Activated T-cell treated with anti-CD3 and anti-CD28 coated beads, Interleukin-2, amount 50 U/mL, for 4 hours (primary cell): Measurements from ENCODE around the gene HMGB2. TPM values are rescaled to one million over a fixed set of nuclear protein-coding genes. Genes with fewer than 3 reads are reported as not detected.
A peak's percentile ranks its signal among the peaks of the same experiment; 100 is the strongest.

Experiments used
- ATAC-seq, 2 donors: fragments of 200-7000 bp; cut with Tn5 transposase; one replicate each; pipeline ENCODE4 v1.10.0; 2021
- DNase-seq: peaks from one replicate; pipeline ENCODE4 v3.0.0-alpha.2; 2020
- H3K27me3 Mint-ChIP-seq: one replicate; pipeline ENCODE4 v1.8.0; 2021; ENCODE audit warnings: low read depth, mixed read lengths
- H3K36me3 Mint-ChIP-seq: one replicate; pipeline ENCODE4 v1.8.0; 2022; ENCODE audit warnings: mixed read lengths; ENCODE audit not compliant: insufficient read depth
- H3K4me1 Mint-ChIP-seq: one replicate; pipeline ENCODE4 v1.8.0; 2021; ENCODE audit warnings: low read depth, mixed read lengths
- H3K4me3 Mint-ChIP-seq: one replicate; pipeline ENCODE4 v1.8.0; 2021; ENCODE audit warnings: mild to moderate bottlenecking, moderate library complexity, mixed read lengths
- H3K9me3 Mint-ChIP-seq: one replicate; pipeline ENCODE4 v1.8.0; 2021; ENCODE audit warnings: mixed read lengths
- total RNA-seq, 3 donors: library from RNA; stranded (reverse); gene quantifications; one replicate each; pipeline ENCODE4 v1.2.1, GENCODE V29; 2021

The HMGB2 gene
- total RNA-seq, 3 donors from 2014 or later: 46.4 to 59.0 (median 53.7) TPM

DNA sequence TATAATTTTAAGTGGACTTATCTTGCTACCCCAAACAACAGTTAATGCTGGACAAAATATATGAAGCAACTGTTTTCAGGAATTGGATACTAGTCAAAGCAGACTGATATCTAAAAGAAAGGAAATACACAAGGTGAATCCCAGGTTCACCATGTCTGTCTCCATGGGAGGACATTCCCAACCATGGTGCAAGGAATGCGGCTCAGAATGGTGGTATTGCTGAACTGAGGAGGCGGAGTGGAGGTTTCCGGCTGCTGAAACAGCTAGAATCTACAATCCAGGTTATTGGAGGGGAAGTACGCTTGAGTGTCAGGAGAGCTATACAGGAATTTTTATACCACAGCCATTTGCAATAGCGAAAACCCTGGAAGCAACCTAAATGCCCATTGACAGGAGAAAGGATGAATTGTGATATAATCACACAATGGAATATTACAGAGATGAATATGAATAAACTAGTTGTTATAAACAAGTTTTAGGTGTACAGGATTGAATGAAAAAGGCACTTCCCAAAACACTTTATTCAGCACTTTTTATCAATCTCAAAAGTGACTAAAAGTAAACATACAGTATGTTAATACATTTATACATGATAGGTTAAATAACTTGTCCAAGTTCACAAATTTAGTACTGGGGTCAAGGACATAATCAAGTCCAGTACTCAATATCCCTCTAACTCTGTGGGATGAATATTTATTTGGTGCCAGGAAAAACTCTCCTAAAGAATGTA lies 9.0 kb downstream of the HMGB2 start:
- Mint-ChIP-seq H3K36me3 (peaks cover 2% of the 10 kb centered on the region), H3K4me1 (no peaks in the 10 kb centered on the region), H3K4me3 (no peak overlapping the region), H3K27me3 (no peaks in the 10 kb centered on the region), H3K9me3 (no peaks in the 10 kb centered on the region)
- no peak for DNase-seq
- no peak for ATAC-seq

DNA sequence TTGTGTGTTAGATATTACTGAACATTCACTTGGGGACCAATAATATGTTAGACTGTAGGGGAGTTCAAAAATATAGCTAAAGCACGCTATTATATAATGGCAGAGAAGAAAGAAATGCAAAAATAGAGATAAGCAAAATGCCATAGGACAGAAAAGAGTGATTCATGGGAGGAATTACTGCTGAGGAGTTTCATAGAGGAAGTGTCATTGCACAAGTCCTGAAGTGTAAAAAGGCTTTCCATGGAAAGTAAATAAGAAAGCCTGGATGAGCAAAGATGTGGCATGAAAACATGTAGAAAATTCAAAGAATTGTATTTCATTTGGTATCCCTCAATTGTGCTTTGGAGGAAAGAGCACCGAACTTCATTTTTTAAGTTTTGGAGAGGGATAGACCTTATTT lies 14.5 kb downstream of the HMGB2 start:
- DNase-seq (no peak), ATAC-seq (no peak)
- no peaks in the 10 kb centered on the region for H3K27me3 Mint-ChIP-seq
- H3K36me3 Mint-ChIP-seq: peaks cover 2% of the 10 kb centered on the region
- H3K9me3 Mint-ChIP-seq: no peaks in the 10 kb centered on the region
- no peaks in the 10 kb centered on the region for H3K4me1 Mint-ChIP-seq
- H3K4me3 Mint-ChIP-seq: no peak overlapping the region

DNA sequence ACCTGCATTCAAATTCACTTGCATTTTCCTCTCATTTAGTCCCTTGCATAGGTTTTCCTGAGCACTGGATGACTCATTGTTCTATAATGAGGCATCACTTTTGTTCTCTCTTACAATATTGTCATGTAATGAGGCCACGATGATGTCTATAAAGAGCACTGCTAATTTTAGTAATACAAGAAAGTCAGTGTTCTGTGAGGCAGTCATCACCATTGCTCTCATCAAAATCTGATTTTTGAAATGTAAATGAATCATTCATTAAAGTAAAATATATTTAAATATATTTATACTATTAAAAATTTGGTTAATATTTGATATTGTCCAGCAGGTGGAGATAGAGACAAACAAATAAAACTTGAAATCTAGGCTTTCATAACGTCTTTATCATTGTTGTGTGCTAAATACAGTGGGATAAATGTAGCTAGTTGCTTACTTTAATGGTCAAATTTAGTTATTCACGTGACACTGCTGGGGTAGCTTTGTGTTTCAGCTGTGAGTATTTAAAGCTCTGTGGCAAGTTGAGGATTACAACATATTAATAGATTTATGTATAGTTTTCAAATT lies 15.4 kb downstream of the HMGB2 start:
- ATAC-seq: peak; percentile 82 to 83
- DNase-seq: no peak
- H3K9me3 Mint-ChIP-seq: no peaks in the 10 kb centered on the region

DNA sequence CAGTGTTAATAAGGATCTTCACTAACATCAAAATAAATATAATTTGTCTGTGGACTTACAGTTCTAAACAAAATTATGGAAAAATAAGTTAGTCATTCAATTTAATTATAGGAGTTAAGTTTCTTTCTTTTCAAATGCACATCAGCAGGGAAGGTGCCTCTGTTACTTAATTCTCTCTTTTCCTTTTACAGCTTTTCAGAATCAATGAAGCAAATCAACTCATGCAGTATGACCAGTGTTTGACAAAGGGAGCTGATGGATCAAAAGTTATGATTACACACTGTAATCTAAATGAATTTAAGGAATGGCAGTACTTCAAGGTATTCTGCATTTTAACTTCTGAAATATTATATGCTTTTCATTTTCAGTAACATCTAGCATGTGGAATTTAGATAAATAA lies 15.9 kb downstream of the HMGB2 start:
- H3K4me1 Mint-ChIP-seq: no peaks in the 10 kb centered on the region
- H3K36me3 Mint-ChIP-seq: peaks cover 2% of the 10 kb centered on the region
- DNase-seq (no peak), ATAC-seq (no peak)
- H3K27me3 Mint-ChIP-seq: no peaks in the 10 kb centered on the region
- no peaks in the 10 kb centered on the region for H3K9me3 Mint-ChIP-seq
- no peak overlapping the region for H3K4me3 Mint-ChIP-seq

More for the DNA sequence above, 15.4 kb downstream of the HMGB2 start:
- no peak overlapping the region for H3K4me3 Mint-ChIP-seq
- peaks cover 2% of the 10 kb centered on the region for H3K36me3 Mint-ChIP-seq
- H3K4me1 Mint-ChIP-seq: no peaks in the 10 kb centered on the region
- no peaks in the 10 kb centered on the region for H3K27me3 Mint-ChIP-seq

DNA sequence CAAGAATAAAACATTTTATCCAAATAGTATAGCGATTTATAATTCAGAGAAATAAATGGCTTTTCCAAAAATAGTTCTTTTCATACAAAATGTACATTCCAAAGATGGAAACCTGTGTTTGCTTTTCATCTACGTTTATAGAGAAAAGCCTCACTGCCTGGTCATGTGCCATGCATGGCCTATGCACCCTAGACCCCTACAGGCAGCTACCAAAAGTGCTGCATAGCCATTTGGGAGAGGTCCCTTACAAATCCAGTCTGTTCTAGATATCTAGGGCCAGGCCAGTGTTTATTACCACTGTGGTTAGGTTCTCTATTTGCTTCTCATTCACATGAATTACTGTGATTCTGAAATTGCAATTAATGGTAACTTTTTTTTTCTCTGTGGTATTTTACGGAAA lies 17.2 kb downstream of the HMGB2 start:
- no peaks in the 10 kb centered on the region for H3K27me3 Mint-ChIP-seq
- DNase-seq (no peak), ATAC-seq (no peak)
- no peak overlapping the region for H3K4me3 Mint-ChIP-seq
- no peaks in the 10 kb centered on the region for H3K4me1 Mint-ChIP-seq
- H3K36me3 Mint-ChIP-seq: peaks cover 4% of the 10 kb centered on the region
- no peaks in the 10 kb centered on the region for H3K9me3 Mint-ChIP-seq

DNA sequence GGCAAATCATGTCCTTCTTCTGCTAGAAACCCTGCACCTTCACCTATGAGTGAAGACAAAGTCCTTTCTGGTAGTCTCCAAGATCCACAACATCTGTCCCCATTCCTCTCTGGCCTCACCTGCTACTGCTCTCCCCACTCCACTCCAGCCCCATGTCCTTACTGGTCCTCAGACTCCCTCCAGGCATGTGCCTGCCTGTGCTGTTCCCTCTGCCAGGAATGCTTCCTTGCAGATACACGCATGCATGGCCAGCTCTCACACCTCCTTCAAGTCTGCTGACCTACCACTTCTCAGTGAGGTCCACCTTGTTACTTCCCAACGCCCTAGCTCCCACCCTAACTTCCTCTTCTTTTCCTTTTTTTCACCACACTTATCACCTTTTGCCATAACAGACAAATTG lies 18.1 kb downstream of the HMGB2 start:
- H3K9me3 Mint-ChIP-seq: no peaks in the 10 kb centered on the region
- DNase-seq (no peak), ATAC-seq (no peak)
- no peaks in the 10 kb centered on the region for H3K27me3 Mint-ChIP-seq
- H3K4me1 Mint-ChIP-seq: no peaks in the 10 kb centered on the region
- no peak overlapping the region for H3K4me3 Mint-ChIP-seq
- H3K36me3 Mint-ChIP-seq: peaks cover 2% of the 10 kb centered on the region

DNA sequence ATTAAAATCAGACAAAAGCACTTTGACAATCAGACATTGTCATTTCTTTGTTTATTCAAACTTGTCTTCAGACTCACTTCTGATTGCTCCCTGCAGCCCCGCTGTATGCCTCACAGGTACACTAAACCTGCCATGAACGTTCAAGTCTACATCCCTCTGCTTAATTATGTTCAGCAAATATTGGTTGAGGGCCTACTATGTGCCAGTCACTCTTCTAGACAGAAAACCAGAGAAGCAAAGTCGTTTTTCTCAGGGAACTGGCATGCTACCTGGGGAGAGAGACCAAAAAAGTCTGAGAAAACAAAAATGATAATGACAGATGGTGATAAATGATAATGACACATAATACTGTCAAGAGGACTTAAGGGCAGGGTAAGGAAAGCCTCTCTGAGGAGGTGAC lies 19.4 kb downstream of the HMGB2 start:
- Mint-ChIP-seq H3K36me3 (peaks cover 2% of the 10 kb centered on the region), H3K27me3 (no peaks in the 10 kb centered on the region), H3K4me1 (no peaks in the 10 kb centered on the region), H3K9me3 (no peaks in the 10 kb centered on the region), H3K4me3 (no peak overlapping the region)
- ATAC-seq: no peak
- no peak for DNase-seq

DNA sequence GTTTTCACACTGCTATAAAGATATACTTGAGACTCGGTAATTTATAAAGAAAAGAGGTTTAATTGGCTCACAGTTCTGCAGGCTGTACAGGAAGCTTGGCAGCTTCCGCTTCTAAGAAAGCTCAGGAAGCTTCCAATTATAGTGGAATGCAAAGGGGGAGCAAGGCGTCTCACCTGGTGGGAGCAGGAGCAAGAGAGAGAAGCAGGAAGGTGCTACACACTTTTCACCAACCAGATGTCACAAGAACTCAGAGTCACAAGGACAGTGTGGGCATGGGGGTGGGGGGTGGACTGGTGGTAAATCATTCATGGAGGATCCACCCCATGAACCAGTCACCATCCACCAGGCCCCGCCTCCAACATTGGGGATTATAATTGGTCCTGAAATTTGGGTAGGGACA lies 22.8 kb downstream of the HMGB2 start:
- Mint-ChIP-seq H3K27me3 (no peaks in the 10 kb centered on the region), H3K36me3 (peaks cover 2% of the 10 kb centered on the region), H3K9me3 (no peaks in the 10 kb centered on the region), H3K4me3 (no peak overlapping the region), H3K4me1 (no peaks in the 10 kb centered on the region)
- DNase-seq (no peak), ATAC-seq (no peak)

DNA sequence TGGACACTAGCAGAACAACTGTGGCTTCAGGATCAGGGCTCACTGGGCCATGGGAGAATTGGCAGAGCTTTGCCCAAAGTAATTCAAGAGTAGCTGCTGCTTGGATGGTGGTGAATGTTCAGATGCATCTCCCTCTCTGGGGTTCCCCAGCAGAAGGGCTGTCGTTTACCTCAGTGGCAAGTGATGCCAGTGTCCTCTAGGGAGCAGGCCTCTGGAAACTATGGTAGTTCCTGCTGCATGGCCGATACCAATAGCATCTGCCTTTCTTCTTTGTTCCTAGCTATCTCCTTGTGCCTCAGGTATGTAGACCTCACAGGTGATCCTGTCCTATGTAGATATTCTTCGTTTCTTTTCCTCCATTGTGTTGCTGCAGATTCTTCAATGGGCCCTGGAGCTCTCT lies 26.4 kb downstream of the HMGB2 start:
- Mint-ChIP-seq H3K27me3 (no peaks in the 10 kb centered on the region), H3K4me3 (no peak overlapping the region), H3K4me1 (no peaks in the 10 kb centered on the region), H3K36me3 (peaks cover 14% of the 10 kb centered on the region), H3K9me3 (no peaks in the 10 kb centered on the region)
- DNase-seq: no peak
- no peak for ATAC-seq

DNA sequence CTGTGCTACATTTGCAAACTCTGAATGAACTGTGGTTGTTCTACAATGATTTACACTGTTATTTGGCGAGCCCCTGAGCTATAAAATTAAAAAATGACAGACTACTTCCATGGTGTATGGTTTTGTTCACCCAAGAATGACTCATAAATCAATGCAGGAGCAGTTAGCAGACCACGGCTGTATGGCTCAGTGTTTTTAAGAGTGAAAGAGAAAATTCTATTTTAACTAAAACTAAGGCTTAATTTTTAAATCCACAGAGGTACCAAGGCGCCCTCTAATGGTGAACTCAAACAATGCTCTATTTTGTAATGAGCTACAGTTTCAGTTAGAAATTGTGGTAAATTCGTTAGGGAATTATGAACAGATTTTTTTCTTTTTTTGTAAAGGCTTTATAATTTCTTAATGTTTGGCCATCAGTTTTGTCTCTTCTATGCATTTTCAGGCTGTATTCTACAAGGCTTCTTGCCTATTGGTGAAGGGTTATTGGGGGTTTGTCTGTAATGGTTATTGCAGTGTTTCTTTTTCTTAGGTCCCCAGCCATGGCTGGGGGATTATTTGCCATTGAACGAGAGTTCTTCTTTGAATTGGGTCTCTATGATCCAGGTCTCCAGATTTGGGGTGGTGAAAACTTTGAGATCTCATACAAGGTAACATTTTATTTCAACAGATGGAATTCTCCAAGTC lies 32.5 kb downstream of the HMGB2 start:
- Mint-ChIP-seq H3K27me3 (no peaks in the 10 kb centered on the region), H3K36me3 (peaks cover 12% of the 10 kb centered on the region), H3K9me3 (no peaks in the 10 kb centered on the region), H3K4me3 (no peak overlapping the region), H3K4me1 (peaks cover 6% of the 10 kb centered on the region)
- ATAC-seq (peak; percentile 27 to 48), DNase-seq (no peak)

DNA sequence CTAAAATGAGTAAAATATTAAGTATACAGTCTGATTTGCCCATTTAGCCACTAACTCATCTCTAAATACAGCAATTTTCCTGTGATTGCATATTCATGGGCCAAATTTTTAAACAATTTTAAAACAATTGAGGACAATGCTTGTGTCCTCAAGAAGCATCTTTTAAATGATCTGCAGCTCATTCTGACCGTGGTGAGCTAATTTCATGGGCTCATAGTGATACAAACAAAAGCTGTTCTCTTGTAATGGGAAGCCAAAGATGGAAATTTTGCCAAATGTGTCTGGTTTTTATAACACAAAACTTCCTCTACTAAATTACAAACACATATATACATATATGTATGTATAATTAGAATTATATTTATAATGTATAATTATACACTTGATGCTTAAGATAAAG lies 39.7 kb downstream of the HMGB2 start:
- no peaks in the 10 kb centered on the region for H3K36me3 Mint-ChIP-seq
- H3K4me1 Mint-ChIP-seq: peaks cover 2% of the 10 kb centered on the region
- no peaks in the 10 kb centered on the region for H3K9me3 Mint-ChIP-seq
- ATAC-seq: no peak
- H3K27me3 Mint-ChIP-seq: no peaks in the 10 kb centered on the region
- no peak for DNase-seq
- no peak overlapping the region for H3K4me3 Mint-ChIP-seq

DNA sequence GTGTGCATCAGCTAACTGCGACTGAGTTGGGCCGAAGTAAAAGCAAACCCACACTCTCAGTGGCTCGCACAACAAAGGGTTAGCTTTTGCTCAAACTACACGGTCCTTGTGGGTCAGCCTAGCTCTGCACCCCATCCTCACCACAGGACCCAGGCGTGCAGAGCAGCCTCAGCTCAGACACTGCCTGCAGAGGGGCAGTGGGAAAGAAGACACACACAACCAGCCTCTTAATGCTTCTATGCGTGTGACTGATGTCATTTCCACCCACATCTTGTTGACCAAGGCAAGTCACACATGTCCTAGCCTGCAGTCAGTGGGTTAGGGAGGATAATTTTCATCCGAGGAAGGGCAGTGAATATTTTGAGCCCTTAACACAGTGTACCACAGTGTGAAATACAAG lies 40.5 kb downstream of the HMGB2 start:
- ATAC-seq: no peak
- peaks cover 10% of the 10 kb centered on the region for H3K4me1 Mint-ChIP-seq
- no peaks in the 10 kb centered on the region for H3K36me3 Mint-ChIP-seq

DNA sequence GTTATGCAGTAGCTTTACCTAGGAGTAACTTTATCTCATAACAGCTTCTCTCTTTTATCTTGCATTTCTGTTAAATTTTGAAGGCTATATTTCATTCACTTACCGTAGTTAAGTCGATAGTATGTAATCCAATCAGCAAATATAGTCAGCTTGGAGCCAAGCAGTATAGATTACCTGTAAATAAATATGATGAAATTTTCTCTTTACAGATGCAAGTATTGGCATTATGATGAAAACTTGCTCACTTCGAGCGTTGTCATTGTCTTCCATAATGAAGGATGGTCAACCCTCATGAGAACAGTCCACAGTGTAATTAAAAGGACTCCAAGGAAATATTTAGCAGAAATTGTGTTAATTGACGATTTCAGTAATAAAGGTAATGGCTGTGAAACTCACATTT lies 42.3 kb downstream of the HMGB2 start:
- Mint-ChIP-seq H3K36me3 (peaks cover under 1% of the 10 kb centered on the region), H3K4me1 (peaks cover 15% of the 10 kb centered on the region)
- DNase-seq: no peak

More for the DNA sequence above, 40.5 kb downstream of the HMGB2 start:
- H3K4me3 Mint-ChIP-seq: no peak overlapping the region
- no peaks in the 10 kb centered on the region for H3K9me3 Mint-ChIP-seq
- no peak for DNase-seq
- H3K27me3 Mint-ChIP-seq: no peaks in the 10 kb centered on the region

DNA sequence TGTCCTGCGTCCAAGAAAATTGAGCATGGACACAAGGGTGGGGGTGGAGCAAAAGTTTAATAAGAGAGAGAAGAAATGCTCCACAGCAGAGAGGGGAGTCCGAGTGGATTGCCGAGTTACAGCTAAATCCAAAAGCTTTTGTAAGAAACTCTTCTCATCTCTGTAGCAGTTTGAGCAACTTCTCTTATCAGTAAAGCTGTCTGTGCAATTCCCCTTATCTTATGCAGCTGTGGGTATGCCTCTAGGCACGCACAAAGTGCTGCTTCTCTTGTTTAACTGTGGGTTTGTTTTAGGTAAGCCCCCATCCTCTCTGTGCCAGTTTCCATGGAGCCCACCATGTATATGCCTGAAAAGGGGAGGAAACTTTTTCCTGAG lies 44.8 kb downstream of the HMGB2 start:
- DNase-seq: no peak
- ATAC-seq: no peak
- no peaks in the 10 kb centered on the region for H3K27me3 Mint-ChIP-seq
- H3K36me3 Mint-ChIP-seq: peaks cover 11% of the 10 kb centered on the region
- H3K9me3 Mint-ChIP-seq: peaks cover 8% of the 10 kb centered on the region
- H3K4me1 Mint-ChIP-seq: peaks cover 15% of the 10 kb centered on the region
- peak overlapping the region; percentile 17 for H3K4me3 Mint-ChIP-seq

More for the DNA sequence above, 42.3 kb downstream of the HMGB2 start:
- H3K9me3 Mint-ChIP-seq: peaks cover 4% of the 10 kb centered on the region
- no peaks in the 10 kb centered on the region for H3K27me3 Mint-ChIP-seq
- ATAC-seq: no peak
- H3K4me3 Mint-ChIP-seq: no peak overlapping the region
